IMR-90 (cell line): ENCODE data around the gene LIN9. TPM values are rescaled to one million over a fixed set of nuclear protein-coding genes. Genes with fewer than 3 reads are reported as not detected.

Source experiments
- ATAC-seq: fragments of 200-7000 bp; cut with Tn5 transposase; 2 replicates; pipeline ENCODE4 v1.9.1; 2020; ENCODE audit warnings: low read depth, mild to moderate bottlenecking, moderate library complexity
- BruUV-seq: library from RNA; stranded (reverse); fragments of 400-500 nt; replicated peaks from 2 replicates; lab custom pipeline; 2021; lab: Mats Ljungman, UMichigan
- CTCF ChIA-PET: fragments of 300-600 bp; formaldehyde crosslinking; extraction: SDS; loops from one replicate; lab custom pipeline; 2021; ENCODE audit warnings: antibody characterized with exemption; lab: Yijun Ruan, JAX
- POLR2A ChIA-PET: fragments of 300-600 bp; sonication (Branson Sonifier 250); formaldehyde crosslinking; loops from one replicate; lab custom pipeline; 2022; ENCODE audit warnings: antibody characterized with exemption; ENCODE audit not compliant: unreplicated experiment; lab: Charles Lee
- DNase-seq: peaks from one replicate; pipeline ENCODE4 v3.0.0; 2013
- H2AFZ ChIP-seq: replicated peaks from 2 replicates; pipeline ENCODE3; 2013; ENCODE audit warnings: low read length, mild to moderate bottlenecking; ENCODE audit not compliant: poor library complexity
- H2AK5ac ChIP-seq: 2 replicates; pipeline ENCODE4 v1.6.1; 2013; ENCODE audit warnings: low read depth, low read length, inconsistent platforms
- H2AK9ac ChIP-seq: replicated peaks from 2 replicates; pipeline ENCODE3; 2013; ENCODE audit warnings: mild to moderate bottlenecking, low read depth, low read length, moderate library complexity; ENCODE audit not compliant: poor library complexity
- H2BK120ac ChIP-seq: 2 replicates; pipeline ENCODE4 v1.6.1; 2013; ENCODE audit warnings: low read depth, low read length, inconsistent platforms
- H2BK15ac ChIP-seq: 3 replicates; pipeline ENCODE4 v1.6.1; 2013; ENCODE audit warnings: low read depth, low read length, inconsistent platforms
- H2BK20ac ChIP-seq: 2 replicates; pipeline ENCODE4 v1.6.1; 2013; ENCODE audit warnings: low read depth, mild to moderate bottlenecking, inconsistent platforms, low read length, moderate library complexity
- H2BK5ac ChIP-seq: 2 replicates; pipeline ENCODE4 v1.6.1; 2013; ENCODE audit warnings: mild to moderate bottlenecking, low read depth, low read length, inconsistent platforms; ENCODE audit not compliant: poor library complexity, severe bottlenecking
- H3K14ac ChIP-seq: replicated peaks from 2 replicates; pipeline ENCODE4 v1.6.1; 2013; ENCODE audit warnings: low read depth, low read length, inconsistent platforms
- H3K18ac ChIP-seq: 2 replicates; pipeline ENCODE4 v1.6.1; 2013; ENCODE audit warnings: low read depth, low read length, control low read depth
- H3K23ac ChIP-seq: 2 replicates; pipeline ENCODE4 v1.6.1; 2013; ENCODE audit warnings: low read depth, low read length, inconsistent platforms
- H3K27ac ChIP-seq: 2 replicates; pipeline ENCODE4 v1.5.1; 2013; ENCODE audit warnings: mild to moderate bottlenecking, control low read depth, low read length; ENCODE audit not compliant: insufficient read depth
- H3K27me3 ChIP-seq: 2 replicates; pipeline ENCODE4 v1.6.1; 2013; ENCODE audit warnings: low read length; ENCODE audit not compliant: control insufficient read depth, insufficient read depth
- H3K36me3 ChIP-seq: 2 replicates; pipeline ENCODE4 v1.6.1; 2013; ENCODE audit warnings: low read length, mixed read lengths; ENCODE audit not compliant: control insufficient read depth, insufficient read depth
- H3K4ac ChIP-seq: 2 replicates; pipeline ENCODE4 v1.6.1; 2013; ENCODE audit warnings: low read depth, low read length, inconsistent platforms
- H3K4me1 ChIP-seq: 2 replicates; pipeline ENCODE4 v1.6.1; 2013; ENCODE audit warnings: low read length, mixed read lengths; ENCODE audit not compliant: control insufficient read depth, insufficient read depth
- H3K4me2 ChIP-seq: 2 replicates; pipeline ENCODE4 v1.6.1; 2013; ENCODE audit warnings: low read depth, mild to moderate bottlenecking, control low read depth, low read length, moderate library complexity
- H3K4me3 ChIP-seq: 2 replicates; pipeline ENCODE4 v1.5.1; 2013; ENCODE audit warnings: low read depth, mild to moderate bottlenecking, control low read depth, low read length, moderate library complexity; ENCODE audit not compliant: insufficient read depth
- H3K56ac ChIP-seq: 2 replicates; pipeline ENCODE4 v1.6.1; 2013; ENCODE audit warnings: low read length, inconsistent platforms; ENCODE audit not compliant: insufficient read depth; ENCODE audit errors: extremely low read depth
- H3K79me1 ChIP-seq, 2 experiments: 2 replicates each; pipeline ENCODE4 v1.6.1; 2013; ENCODE audit warnings: low read length in 2 of 2, inconsistent platforms in 1 of 2, low read depth in 1 of 2
- H3K9ac ChIP-seq: 2 replicates; pipeline ENCODE4 v1.6.1; 2013; ENCODE audit warnings: low read depth, low read length, control low read depth
- H3K9me1 ChIP-seq: 2 replicates; pipeline ENCODE4 v1.6.1; 2013; ENCODE audit warnings: low read length, inconsistent platforms; ENCODE audit not compliant: insufficient read depth
- H3K9me3 ChIP-seq: 2 replicates; pipeline ENCODE4 v1.6.1; 2013; ENCODE audit warnings: low read length; ENCODE audit not compliant: control insufficient read depth, insufficient read depth
- H4K20me1 ChIP-seq: 2 replicates; pipeline ENCODE4 v1.6.1; 2013; ENCODE audit warnings: low read length, inconsistent platforms; ENCODE audit not compliant: insufficient read depth
- H4K5ac ChIP-seq: 2 replicates; pipeline ENCODE4 v1.6.1; 2013; ENCODE audit warnings: mild to moderate bottlenecking, low read depth, low read length, control low read depth
- H4K8ac ChIP-seq, 2 experiments: 2 replicates each; pipeline ENCODE4 v1.6.1; 2013; ENCODE audit warnings: low read depth in 2 of 2, low read length in 2 of 2, control low read depth in 1 of 2, inconsistent platforms in 1 of 2
- H4K91ac ChIP-seq: 2 replicates; pipeline ENCODE4 v1.6.1; 2013; ENCODE audit warnings: low read depth, low read length, inconsistent platforms; ENCODE audit not compliant: insufficient read depth
- CEBPB ChIP-seq: IDR thresholded peaks from 2 replicates; pipeline ENCODE4 v1.6.1; 2012; ENCODE audit warnings: low read depth, low read length, improper control_type of control experiment
- NFE2L2 ChIP-seq: fragments of 150-350 bp; IDR thresholded peaks from 2 replicates; pipeline ENCODE4 v1.6.1; 2016; ENCODE audit warnings: low read depth, mild to moderate bottlenecking, low read length
- RCOR1 ChIP-seq: IDR thresholded peaks from 2 replicates; pipeline ENCODE4 v1.6.1; 2012; ENCODE audit warnings: mild to moderate bottlenecking, low read length, improper control_type of control experiment; ENCODE audit not compliant: insufficient replicate concordance
- RFX5 ChIP-seq: IDR thresholded peaks from 2 replicates; pipeline ENCODE4 v1.8.0; 2012; ENCODE audit warnings: low read depth, mild to moderate bottlenecking, low read length, moderate library complexity
- WGBS, 2 experiments: methylation state at CpG; one replicate each; pipeline versions ENCODE4 v1.1.5 to v1.1.7; 2013; ENCODE audit warnings: missing lambda C conversion rate in 2 of 2; ENCODE audit not compliant: insufficient read length in 1 of 2; ENCODE audit errors: extremely low coverage in 2 of 2; 5-methylcytosine and 5-hydroxymethylcytosine counted together
- dilution Hi-C: fragments of 300-500 bp; cut with HindIII; formaldehyde crosslinking; loops from one replicate; pipeline ENCODE4 v1.14.3; 2018; ENCODE audit warnings: low sequenced_read_pairs; ENCODE audit not compliant: unreplicated experiment
- in situ Hi-C: fragments of 300-500 bp; cut with MboI; formaldehyde crosslinking; loops from 3 replicates; pipeline ENCODE4 v1.14.3; 2019; ENCODE audit warnings: low sequenced_read_pairs, inconsistent platforms, mixed read lengths
- intact Hi-C: fragments of 100-400 bp; cut with micrococcal nuclease; formaldehyde crosslinking; loops from 2 replicates; pipeline ENCODE4 v1.10.0; 2022
- polyA plus RNA-seq, 3 experiments: library from polyadenylated mRNA; depleted of rRNA; stranded (reverse); fragments of >200 nt; gene quantifications; 2 replicates each; pipeline ENCODE4 v1.2.3, GENCODE V29; 2012; ENCODE audit warnings: low replicate concordance in 1 of 3
- total RNA-seq: library from RNA; depleted of rRNA; stranded (reverse); fragments of >200 nt; gene quantifications from 2 replicates; pipeline ENCODE4 v1.2.3, GENCODE V29; 2012

LIN9 gene
- total and polyA plus RNA-seq, 2 of the 4 experiments (the other 2 are of a cell fraction) = 2.3 to 3.9 TPM

GRCh38 chr1:226292874-226293552 is 16.0 kb downstream of the LIN9 start:
- dilution Hi-C loops = no loop called here
- H4K5ac ChIP-seq = no peak overlapping the region
- H3K9ac ChIP-seq = no peak overlapping the region
- no TSS peak for BruUV-seq
- H4K91ac ChIP-seq = no peak overlapping the region
- no peak overlapping the region for H3K4ac ChIP-seq
- ChIA-PET CTCF (interaction anchor here (0.8 kb wide), 1 partner anchor 21 kb away, joined by 3 read pairs; no protein-coding TSS in a partner anchor), POLR2A (no interaction called here)
- no peaks in the 10 kb centered on the region for H3K9me1 ChIP-seq
- no peaks in the 10 kb centered on the region for H3K4me1 ChIP-seq
- ATAC-seq = no peak
- no peaks in the 10 kb centered on the region for H3K27me3 ChIP-seq
- in situ Hi-C loops = no loop called here
- no peak overlapping the region for H2BK5ac ChIP-seq
- no peaks in the 10 kb centered on the region for H3K79me1 ChIP-seq
- H3K23ac ChIP-seq = no peak overlapping the region
- no peak overlapping the region for H2BK15ac ChIP-seq
- 0 out of 2 replicates have a peak, but pooled peaks cover 1% of the 10 kb centered on the region for H3K36me3 ChIP-seq
- H3K9me3 ChIP-seq = no peaks in the 10 kb centered on the region
- no peak overlapping the region for H3K18ac ChIP-seq
- H3K56ac ChIP-seq = no peak overlapping the region
- no peak overlapping the region for H2AK5ac ChIP-seq
- DNase-seq = peak; percentile 11
- H4K20me1 ChIP-seq = no peaks in the 10 kb centered on the region
- no peak overlapping the region for H3K4me3 ChIP-seq
- H2AFZ ChIP-seq = no peak overlapping the region
- no peak overlapping the region for H2BK120ac ChIP-seq
- no peak for TF ChIP-seq NFE2L2
- no peak for TF ChIP-seq RCOR1
- TF ChIP-seq CEBPB = peak; percentile 31; the same call in 1 of the 2 replicates
- no peak for TF ChIP-seq RFX5
- no peak overlapping the region for H4K8ac ChIP-seq
- WGBS, 2 experiments = no CpG with 5 or more reads among the region's 2 CpGs
- no peak overlapping the region for H2BK20ac ChIP-seq
- H3K14ac ChIP-seq = no peak overlapping the region
- no peak overlapping the region for H3K27ac ChIP-seq
- H3K4me2 ChIP-seq = no peak overlapping the region
- H2AK9ac ChIP-seq = no peak overlapping the region
- intact Hi-C loops = no loop called here
